Measurements from ENCODE around the gene IFNA16.
"Not testable (repeated sequence)": the region's sequence is repeated elsewhere in the genome, so short reads cannot be mapped to it uniquely, and the experiment has no call there.

Gene IFNA16

GRCh38 chr9:21233258-21233657, 16.1 kb upstream of the IFNA16 start:
- Histone ChIP-seq H3K36me3 (ENCODE audit: control insufficient read depth, low read depth, low read length) (no peaks in the 10 kb centered on the region), H3K9ac (ENCODE audit: low read length) (no peak overlapping the region), H3K4me3 (ENCODE audit: low read length) (no peak overlapping the region), H3K9me3 (ENCODE audit: control insufficient read depth, low read depth, low read length) (no peaks in the 10 kb centered on the region), H3K4me1 (ENCODE audit: control insufficient read depth, low read depth, low read length) (no peaks in the 10 kb centered on the region), H3K27ac (ENCODE audit: low read length) (no peak overlapping the region), H3K27me3 (ENCODE audit: control insufficient read depth, insufficient read depth, low read length) (no peaks in the 10 kb centered on the region)

- no peaks in the 10 kb centered on the region for H3K4me1 ChIP-seq (ENCODE audit: control insufficient read depth, low read depth, low read length)
- no peaks in the 10 kb centered on the region for H3K27me3 ChIP-seq (ENCODE audit: control insufficient read depth, insufficient read depth, low read length)
- H3K4me3 ChIP-seq (ENCODE audit: low read length): no peak within 1 kb of the TSS
- no peak within 1 kb of the TSS for H3K9ac ChIP-seq (ENCODE audit: low read length)
- H3K36me3 ChIP-seq (ENCODE audit: control insufficient read depth, low read depth, low read length): no peaks in the 10 kb centered on the region
- no peak within 1 kb of the TSS for H3K27ac ChIP-seq (ENCODE audit: low read length)
- no peaks in the 10 kb centered on the region for H3K9me3 ChIP-seq (ENCODE audit: control insufficient read depth, low read depth, low read length)
Observed at GRCh38 chr9:21228122-21228521, 11.0 kb upstream of the IFNA16 start, which contains the start of gene IFNA17. TSS of gene IFNA17 (minus strand) at chr9:21228222. CDS start at chr9:21228173, 49 bp downstream.

- H3K4me3 ChIP-seq (ENCODE audit: low read length); H3K27ac ChIP-seq (ENCODE audit: low read length); H3K27me3 ChIP-seq (ENCODE audit: control insufficient read depth, insufficient read depth, low read length); H3K9ac ChIP-seq (ENCODE audit: low read length); H3K9me3 ChIP-seq (ENCODE audit: control insufficient read depth, low read depth, low read length); H3K36me3 ChIP-seq (ENCODE audit: control insufficient read depth, low read depth, low read length); H3K4me1 ChIP-seq (ENCODE audit: control insufficient read depth, low read depth, low read length): not testable (repeated sequence)
Observed at GRCh38 chr9:21213411-21214326, 3.4 kb downstream of the IFNA16 start.

- H3K27me3 ChIP-seq (ENCODE audit: control insufficient read depth, insufficient read depth, low read length); H3K27ac ChIP-seq (ENCODE audit: low read length); H3K9ac ChIP-seq (ENCODE audit: low read length); H3K4me3 ChIP-seq (ENCODE audit: low read length); H3K36me3 ChIP-seq (ENCODE audit: control insufficient read depth, low read depth, low read length); H3K4me1 ChIP-seq (ENCODE audit: control insufficient read depth, low read depth, low read length); H3K9me3 ChIP-seq (ENCODE audit: control insufficient read depth, low read depth, low read length): not testable (repeated sequence)
Observed at GRCh38 chr9:21212160-21212559, 5.0 kb downstream of the IFNA16 start.

GRCh38 chr9:21210782-21211181, 6.3 kb downstream of the IFNA16 start:
- not testable (repeated sequence) for H3K27me3 ChIP-seq (ENCODE audit: control insufficient read depth, insufficient read depth, low read length)

GRCh38 chr9:21210311-21210710, 6.8 kb downstream of the IFNA16 start:
- Histone ChIP-seq H3K4me3 (ENCODE audit: low read length) (no peak overlapping the region), H3K9me3 (ENCODE audit: control insufficient read depth, low read depth, low read length) (no peaks in the 10 kb centered on the region), H3K4me1 (ENCODE audit: control insufficient read depth, low read depth, low read length) (no peaks in the 10 kb centered on the region), H3K9ac (ENCODE audit: low read length) (no peak overlapping the region), H3K27ac (ENCODE audit: low read length) (no peak overlapping the region), H3K27me3 (ENCODE audit: control insufficient read depth, insufficient read depth, low read length) (no peaks in the 10 kb centered on the region), H3K36me3 (ENCODE audit: control insufficient read depth, low read depth, low read length) (no peaks in the 10 kb centered on the region)

More at GRCh38 chr9:21210782-21211181, 6.3 kb downstream of the IFNA16 start:
- not testable (repeated sequence) for H3K4me1 ChIP-seq (ENCODE audit: control insufficient read depth, low read depth, low read length); H3K9me3 ChIP-seq (ENCODE audit: control insufficient read depth, low read depth, low read length); H3K36me3 ChIP-seq (ENCODE audit: control insufficient read depth, low read depth, low read length); H3K27ac ChIP-seq (ENCODE audit: low read length); H3K9ac ChIP-seq (ENCODE audit: low read length); H3K4me3 ChIP-seq (ENCODE audit: low read length)

GRCh38 chr9:21207043-21207442, 10.1 kb downstream of the IFNA16 start, which contains the start of gene IFNA10:
TSS of gene IFNA10 (minus strand) at chr9:21207143. CDS start at chr9:21207097, 46 bp downstream.
- H3K36me3 ChIP-seq (ENCODE audit: control insufficient read depth, low read depth, low read length); H3K9me3 ChIP-seq (ENCODE audit: control insufficient read depth, low read depth, low read length); H3K27me3 ChIP-seq (ENCODE audit: control insufficient read depth, insufficient read depth, low read length); H3K4me1 ChIP-seq (ENCODE audit: control insufficient read depth, low read depth, low read length); H3K4me3 ChIP-seq (ENCODE audit: low read length); H3K27ac ChIP-seq (ENCODE audit: low read length); H3K9ac ChIP-seq (ENCODE audit: low read length): not testable (repeated sequence)

GRCh38 chr9:21205204-21205603, 11.9 kb downstream of the IFNA16 start:
- H3K27ac ChIP-seq (ENCODE audit: low read length): no peak overlapping the region
- H3K27me3 ChIP-seq (ENCODE audit: control insufficient read depth, insufficient read depth, low read length): no peaks in the 10 kb centered on the region
- no peaks in the 10 kb centered on the region for H3K36me3 ChIP-seq (ENCODE audit: control insufficient read depth, low read depth, low read length)
- H3K4me1 ChIP-seq (ENCODE audit: control insufficient read depth, low read depth, low read length): no peaks in the 10 kb centered on the region
- no peak overlapping the region for H3K4me3 ChIP-seq (ENCODE audit: low read length)
- no peaks in the 10 kb centered on the region for H3K9me3 ChIP-seq (ENCODE audit: control insufficient read depth, low read depth, low read length)
- no peak overlapping the region for H3K9ac ChIP-seq (ENCODE audit: low read length)

- not testable (repeated sequence) for H3K9ac ChIP-seq (ENCODE audit: low read length); H3K36me3 ChIP-seq (ENCODE audit: control insufficient read depth, low read depth, low read length); H3K27me3 ChIP-seq (ENCODE audit: control insufficient read depth, insufficient read depth, low read length); H3K4me1 ChIP-seq (ENCODE audit: control insufficient read depth, low read depth, low read length); H3K9me3 ChIP-seq (ENCODE audit: control insufficient read depth, low read depth, low read length); H3K27ac ChIP-seq (ENCODE audit: low read length); H3K4me3 ChIP-seq (ENCODE audit: low read length)
Observed at GRCh38 chr9:21202105-21202504, 15.0 kb downstream of the IFNA16 start, which contains the start of gene IFNA7. TSS of gene IFNA7 (minus strand) at chr9:21202205. CDS start at chr9:21202165, 40 bp downstream.

GRCh38 chr9:21194867-21195776, 22.0 kb downstream of the IFNA16 start:
- H3K36me3 ChIP-seq (ENCODE audit: control insufficient read depth, low read depth, low read length); H3K9ac ChIP-seq (ENCODE audit: low read length); H3K27ac ChIP-seq (ENCODE audit: low read length); H3K27me3 ChIP-seq (ENCODE audit: control insufficient read depth, insufficient read depth, low read length); H3K4me3 ChIP-seq (ENCODE audit: low read length); H3K9me3 ChIP-seq (ENCODE audit: control insufficient read depth, low read depth, low read length); H3K4me1 ChIP-seq (ENCODE audit: control insufficient read depth, low read depth, low read length): not testable (repeated sequence)

GRCh38 chr9:21187487-21187886, 29.6 kb downstream of the IFNA16 start, which contains the start of gene IFNA4:
TSS of gene IFNA4 (minus strand) at chr9:21187587. CDS start at chr9:21187531, 56 bp downstream.
- H3K27me3 ChIP-seq (ENCODE audit: control insufficient read depth, insufficient read depth, low read length); H3K4me3 ChIP-seq (ENCODE audit: low read length); H3K9me3 ChIP-seq (ENCODE audit: control insufficient read depth, low read depth, low read length); H3K27ac ChIP-seq (ENCODE audit: low read length); H3K9ac ChIP-seq (ENCODE audit: low read length); H3K4me1 ChIP-seq (ENCODE audit: control insufficient read depth, low read depth, low read length); H3K36me3 ChIP-seq (ENCODE audit: control insufficient read depth, low read depth, low read length): not testable (repeated sequence)
